GM11168 (cell line): ENCODE measurements around the gene PTPN23.

Experiments used
- in situ Hi-C: fragments of 300-500 bp; cut with MboI; formaldehyde crosslinking; loops from one replicate; pipeline ENCODE4 v1.12.0; 2022; ENCODE audit warnings: low sequenced_read_pairs; ENCODE audit not compliant: unreplicated experiment

PTPN23 gene

DNA sequence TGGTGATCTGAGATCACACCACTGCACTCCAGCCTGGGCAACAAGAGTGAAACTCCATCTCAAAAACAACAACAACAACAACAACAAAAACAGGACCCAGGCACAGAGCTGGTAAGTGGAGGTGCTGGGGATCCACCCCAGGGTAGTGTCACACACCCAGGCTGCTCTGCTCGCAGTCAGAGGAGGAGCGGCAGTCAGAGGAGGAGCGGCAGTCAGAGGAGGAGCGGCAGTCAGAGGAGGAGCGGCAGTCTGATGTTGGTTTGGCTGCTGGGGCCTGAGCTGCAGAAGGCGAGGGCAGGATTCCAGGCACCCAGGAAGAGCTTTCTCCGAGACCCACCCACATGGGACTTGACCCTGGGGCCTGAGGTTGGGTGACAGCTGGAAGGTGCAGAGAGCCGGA is 10.8 kb upstream of the PTPN23 start:
- in situ Hi-C loops: loop anchor here (25.0 kb wide), 1 partner anchor 658 kb away; the partner anchor contains the start of genes PRSS50 and TMIE

DNA sequence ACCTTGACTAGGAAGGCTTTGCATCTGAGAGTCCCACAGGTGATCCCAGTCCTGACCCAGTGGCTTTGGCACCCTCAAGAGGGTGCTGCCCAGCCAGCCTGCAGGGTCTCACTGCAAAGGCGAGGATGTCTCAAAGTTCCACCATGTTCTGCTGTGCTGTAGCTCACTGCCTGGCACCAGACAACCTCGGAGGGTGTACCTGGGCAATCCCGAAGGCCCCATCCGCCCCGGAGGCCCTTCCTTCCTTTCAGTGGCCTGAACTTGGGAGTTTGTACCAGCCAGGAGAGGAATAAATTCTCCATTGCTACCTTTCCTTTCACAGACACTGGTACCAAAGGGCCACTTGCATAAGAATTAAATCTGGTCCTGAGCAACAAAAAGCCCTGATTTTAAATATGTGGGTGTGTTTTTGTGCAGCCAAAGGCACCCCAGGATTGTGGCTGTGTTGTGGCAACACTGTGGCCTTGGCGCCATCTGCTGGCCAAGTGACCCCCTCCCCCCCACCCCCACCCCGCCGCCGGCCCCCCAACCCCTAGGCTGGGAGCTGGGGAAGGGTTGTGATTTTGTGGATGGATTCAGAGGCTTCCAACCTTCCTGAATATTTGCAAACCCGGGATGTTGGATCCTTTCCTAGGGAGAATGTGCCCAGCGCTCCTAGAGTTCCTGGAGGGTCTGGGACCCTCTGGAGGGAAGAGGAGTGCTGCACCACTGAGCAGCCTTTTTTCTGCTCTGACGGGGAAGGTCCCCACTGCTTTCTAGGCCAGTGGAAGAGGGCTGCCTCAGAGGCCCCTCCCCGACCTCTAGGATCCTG is 9.7 kb upstream of the PTPN23 start:
- in situ Hi-C loops: loop anchor here (25.0 kb wide), 1 partner anchor 659 kb away; the partner anchor contains the start of genes PRSS50 and TMIE

DNA sequence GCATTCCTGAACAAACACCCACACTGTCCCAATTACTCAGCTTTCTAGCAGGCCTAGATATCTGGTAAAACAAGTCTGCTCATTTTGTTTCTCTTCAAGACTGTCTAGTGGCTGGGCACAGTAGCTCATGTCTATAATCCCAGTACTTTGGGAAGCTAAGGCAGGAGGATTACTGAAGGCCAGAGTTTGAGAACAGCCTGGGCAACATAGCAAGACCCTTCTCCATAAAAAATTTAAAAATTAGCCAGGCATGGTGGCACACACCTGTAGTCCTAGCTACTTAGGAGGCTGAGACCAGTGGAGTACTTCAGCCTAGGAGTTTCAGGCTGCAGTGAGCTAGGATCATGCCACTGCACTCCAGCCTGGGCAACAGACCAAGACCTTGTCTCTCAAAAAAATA is 6.2 kb upstream of the PTPN23 start:
- in situ Hi-C loops: loop anchor here (25.0 kb wide), 1 partner anchor 662 kb away; the partner anchor contains the start of genes PRSS50 and TMIE

DNA sequence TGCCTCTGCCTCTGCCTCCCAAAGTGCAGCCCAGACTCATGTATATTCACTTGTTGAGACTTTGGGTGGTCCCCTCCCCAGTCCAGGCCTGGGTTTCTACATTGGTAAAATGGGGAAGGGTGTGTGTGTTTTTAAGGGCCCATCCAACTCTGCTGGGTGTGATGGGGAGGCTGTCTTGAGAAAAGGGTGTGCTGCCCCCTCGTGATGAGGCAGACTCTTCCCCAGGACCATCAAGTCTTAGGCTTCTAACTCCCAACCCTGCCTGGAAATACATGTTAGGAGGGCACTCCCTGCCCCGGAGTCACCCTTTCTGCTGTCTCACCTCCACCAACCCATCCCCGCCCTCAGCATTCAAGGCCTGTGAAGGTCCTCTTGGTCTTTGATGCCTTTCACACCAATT is 4.4 kb upstream of the PTPN23 start:
- in situ Hi-C loops: no loop called here

DNA sequence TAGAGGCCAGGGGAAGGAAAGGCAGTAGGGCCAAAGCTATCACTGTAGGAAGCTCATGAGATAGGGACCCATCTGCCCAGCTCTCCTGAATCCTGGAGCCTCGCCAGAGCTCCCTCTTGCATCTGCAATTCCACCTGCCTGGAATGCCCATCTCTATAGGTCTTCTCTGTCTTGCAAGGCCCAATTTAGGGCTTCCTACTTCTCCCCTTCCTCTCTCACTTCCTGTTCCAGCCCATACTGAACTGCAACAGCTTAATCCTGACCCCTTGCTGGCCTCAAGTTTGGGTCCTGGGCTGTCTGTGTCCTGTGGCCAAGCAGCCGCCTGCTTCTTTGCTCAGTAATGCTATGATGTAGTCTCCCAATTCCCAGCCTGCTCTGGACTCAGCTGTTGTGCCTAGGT is 3.6 kb upstream of the PTPN23 start:
- in situ Hi-C loops: no loop called here

DNA sequence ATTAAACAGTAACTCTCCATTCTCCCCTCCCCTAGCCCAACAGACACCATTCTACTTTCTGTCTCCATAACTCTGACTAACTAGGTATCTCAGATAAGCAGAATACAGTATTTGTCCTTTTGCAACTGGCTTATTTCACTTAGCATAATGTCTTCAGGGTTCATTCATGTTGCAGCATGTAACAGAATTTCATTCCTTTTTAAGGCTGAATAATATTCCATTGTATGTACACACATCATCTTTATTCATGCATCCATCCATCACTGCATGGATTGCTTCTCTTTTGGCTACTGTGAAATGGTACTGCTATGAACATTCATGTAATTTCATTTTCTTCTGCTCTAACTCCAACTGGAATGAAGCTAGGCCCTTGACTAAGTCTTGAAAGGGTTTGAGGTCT is 2.0 kb upstream of the PTPN23 start:
- in situ Hi-C loops: no loop called here

DNA sequence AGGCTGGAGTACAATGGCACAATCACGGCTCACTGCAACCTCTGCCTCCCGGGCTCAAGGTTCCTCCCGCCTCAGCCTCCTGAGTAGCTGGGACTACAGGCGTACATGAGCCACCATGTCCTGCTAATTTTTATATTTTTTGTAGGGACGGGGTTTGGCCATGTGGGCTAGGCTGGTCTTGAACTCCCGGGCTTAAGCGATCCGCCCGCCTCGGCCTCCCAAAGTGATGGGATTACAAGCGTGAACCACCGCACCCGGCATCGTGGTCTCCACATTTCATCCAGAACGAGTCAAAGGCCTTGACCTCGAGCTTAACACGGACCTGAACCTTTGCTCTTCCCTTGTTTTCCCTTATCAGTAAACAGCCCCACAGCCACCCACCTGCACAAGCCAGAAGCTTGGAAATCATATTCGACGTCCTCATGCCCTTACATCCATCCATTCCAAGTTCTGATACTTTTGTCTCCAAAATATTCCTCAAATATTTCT is 1.4 kb upstream of the PTPN23 start:
- in situ Hi-C loops: no loop called here

DNA sequence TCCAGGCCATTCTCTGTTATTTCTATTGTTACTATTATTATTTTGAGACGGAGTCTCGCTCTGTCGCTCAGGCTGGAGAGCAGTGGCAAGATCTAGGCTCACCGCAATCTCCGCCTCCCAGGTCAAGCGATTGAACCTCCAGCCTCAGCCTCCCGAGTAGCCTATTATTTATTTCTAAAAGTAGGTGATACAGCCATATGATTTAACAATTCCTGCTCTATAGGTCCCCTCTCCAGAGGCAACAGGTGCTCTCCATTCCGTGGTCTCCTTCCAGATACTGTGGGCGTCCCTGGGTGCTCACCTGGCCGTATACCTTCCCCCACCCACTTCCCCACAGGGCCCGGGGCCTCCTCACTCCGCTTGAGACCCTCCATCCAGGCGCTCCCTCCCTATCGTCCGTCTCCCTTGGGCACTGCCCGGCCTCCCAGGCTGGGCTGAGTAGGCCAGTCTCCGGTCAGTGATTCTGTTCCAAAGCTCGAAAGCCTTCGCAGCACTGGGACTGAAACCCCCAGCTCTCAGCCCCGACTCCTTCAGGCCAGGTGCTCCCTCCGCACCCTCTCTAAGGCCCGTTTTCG is 708 bp upstream of the PTPN23 start:
- in situ Hi-C loops: no loop called here

DNA sequence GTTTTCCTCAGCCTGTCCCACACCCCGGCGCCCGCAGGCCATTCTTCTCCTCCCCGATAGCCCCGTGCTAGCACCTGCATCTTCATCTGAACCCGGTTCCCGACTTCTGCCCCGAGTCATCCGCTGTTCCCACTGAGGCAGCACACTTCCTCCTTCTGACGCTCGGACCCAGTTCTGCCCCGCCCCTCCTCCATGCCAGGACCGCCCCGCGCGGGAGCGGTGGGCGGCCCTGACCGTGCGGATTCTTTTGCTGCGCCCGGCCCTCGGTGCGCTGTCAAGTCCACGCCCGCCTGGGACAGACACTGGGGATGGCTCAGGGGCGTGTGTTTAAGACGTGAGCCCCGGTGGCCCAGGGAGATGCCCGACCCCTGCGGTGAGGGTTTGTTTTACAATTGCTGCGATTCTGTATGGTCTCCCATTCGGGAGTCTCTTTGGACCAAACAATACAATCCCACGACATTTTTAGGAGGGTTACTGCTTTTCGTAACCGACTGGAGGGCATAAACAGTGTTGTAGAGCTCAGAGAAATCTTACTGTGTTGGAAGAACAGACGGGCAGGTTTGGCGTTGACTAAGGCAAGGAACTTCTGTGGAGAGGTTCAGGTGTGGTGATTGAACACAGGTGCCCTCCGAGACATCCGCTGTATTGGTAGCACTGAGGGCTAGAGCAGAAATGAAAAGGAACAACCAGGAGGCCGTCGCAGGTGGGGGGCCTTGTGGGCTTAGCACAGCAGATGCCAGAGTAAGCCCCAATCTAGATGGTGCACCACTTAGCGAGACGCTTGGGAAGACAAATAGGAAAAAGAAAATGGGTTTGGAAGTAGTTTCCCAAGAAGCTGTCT is 716 bp downstream of the PTPN23 start:
- in situ Hi-C loops: no loop called here

DNA sequence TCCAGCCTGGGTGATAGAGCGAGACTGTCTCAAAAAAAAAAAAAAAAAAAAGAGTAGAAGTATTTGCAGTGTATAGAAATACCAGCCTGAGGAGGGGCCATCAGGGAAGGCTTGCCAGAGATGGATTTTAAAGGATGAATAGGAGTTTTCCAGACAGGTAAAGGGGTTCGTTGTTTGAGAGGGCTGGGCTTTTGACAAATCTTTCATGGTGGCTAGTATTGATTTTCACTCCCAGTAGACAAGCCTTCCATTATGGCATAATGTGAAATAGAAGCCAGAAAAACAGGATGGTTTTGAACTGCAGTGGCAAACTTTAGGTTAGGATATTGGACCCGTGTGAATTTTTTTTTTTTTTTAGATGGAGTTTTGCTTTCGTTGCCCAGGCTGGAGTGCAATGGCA is 3.6 kb downstream of the PTPN23 start:
- in situ Hi-C loops: no loop called here

DNA sequence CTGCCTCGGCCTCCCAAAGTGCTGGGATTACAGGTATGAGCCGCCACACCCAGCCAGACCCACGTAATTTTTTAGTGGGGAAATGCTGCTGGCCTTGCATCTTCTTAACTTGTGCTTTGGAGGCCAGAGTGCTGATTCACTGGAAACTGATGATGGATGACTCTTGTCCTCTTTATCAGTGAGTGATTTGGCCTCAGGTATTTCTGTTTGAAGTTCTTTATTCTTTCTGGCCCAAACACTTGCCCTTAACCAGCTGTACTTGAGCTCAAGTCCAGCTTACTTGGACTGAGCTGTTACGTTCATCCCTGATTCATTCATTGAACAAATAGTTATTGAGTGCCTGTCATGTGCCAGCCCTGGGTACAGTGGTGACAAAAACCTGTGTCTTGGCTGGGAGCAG is 4.2 kb downstream of the PTPN23 start:
- in situ Hi-C loops: no loop called here

DNA sequence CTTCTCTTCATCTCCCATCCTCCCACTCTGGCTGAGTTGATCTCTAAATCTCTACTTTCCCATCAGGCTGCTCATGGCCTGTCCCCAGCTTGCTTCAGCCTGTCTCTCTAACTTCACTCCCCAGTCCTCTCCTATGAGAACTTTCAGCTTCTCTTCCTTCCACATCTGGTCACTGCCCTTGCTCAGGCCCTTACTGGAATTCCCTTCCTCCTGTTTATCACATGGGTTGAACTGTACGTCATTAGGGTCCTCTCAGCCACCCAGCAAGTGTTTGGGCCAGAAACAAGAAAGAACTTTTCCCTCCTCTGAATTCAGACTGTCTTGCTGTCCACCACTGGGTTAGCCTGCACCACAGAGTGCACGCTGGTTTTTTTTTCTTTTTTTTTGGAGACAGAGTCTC is 5.0 kb downstream of the PTPN23 start:
- in situ Hi-C loops: no loop called here

DNA sequence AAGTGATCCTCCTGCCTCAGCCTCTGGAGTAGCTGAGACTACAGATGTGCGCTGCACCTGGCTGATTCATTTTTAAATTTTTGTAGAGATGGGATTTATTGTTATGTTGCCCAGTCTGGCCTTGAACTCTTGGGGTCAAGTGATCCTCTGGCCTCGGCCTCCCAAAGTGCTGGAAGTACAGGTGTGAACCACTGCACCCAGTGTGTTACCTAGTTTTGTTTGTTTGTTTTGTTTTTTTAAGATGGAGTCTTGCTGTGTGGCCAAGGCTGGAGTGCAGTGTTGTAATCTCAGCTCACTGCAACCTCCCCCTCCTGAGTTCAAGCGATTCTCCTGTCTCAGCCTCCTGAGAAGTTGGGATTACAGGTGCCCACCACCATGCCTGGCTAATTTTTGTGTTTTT is 12.1 kb downstream of the PTPN23 start:
- in situ Hi-C loops: no loop called here

DNA sequence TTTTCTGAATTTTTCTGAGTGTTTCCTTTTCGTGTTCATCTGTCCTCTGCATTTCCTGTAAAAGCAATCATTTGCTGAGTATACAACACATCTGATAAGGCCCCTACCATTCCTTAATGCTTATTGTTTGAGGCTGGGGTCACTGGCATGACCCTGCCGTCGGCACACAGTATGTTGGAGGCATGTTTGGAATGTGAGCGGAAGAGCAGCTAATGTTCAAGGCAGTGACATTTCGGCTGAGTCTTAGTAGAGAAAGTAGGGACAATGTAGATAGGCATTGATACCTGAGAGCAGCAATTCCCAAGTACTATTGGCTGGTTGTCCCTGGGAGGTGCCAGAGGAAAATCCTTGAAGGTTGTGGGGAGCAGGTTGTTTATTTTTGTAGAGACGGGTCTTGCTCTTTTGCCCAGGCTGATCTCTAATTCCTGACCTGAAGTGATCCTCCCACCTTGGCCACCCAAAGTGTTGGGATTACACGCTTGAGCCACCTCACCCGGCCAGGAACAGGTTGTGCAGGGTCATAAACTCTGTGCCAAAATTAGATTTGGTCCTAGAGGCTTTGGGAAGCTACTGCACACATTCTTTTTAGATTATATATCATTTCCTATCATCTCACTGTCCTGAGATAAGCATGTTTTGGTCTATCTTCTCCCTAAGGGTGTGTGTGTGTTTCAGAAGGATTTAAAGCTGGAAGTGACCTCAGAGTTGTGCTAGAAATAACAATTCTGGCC is 13.5 kb downstream of the PTPN23 start:
- in situ Hi-C loops: no loop called here

DNA sequence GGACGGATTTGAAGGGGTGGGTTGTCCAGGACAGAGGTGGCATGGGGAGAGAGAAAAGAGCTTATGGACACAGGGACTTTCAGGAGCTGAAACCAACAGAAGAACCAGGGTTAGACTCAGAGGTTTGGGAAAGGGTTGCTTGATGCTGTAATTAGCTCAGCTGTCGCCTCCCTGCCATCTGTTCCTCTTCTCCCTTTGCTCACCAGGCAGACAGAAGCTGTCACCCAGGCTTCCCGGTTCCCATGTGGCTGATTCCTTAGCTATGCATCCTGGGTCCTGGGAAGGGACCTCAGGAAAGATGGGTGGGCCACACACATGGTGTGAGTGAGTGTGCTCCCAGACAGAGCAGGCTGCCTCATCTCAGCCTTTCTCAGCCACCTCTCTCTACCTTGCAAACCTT is 14.1 kb downstream of the PTPN23 start:
- in situ Hi-C loops: no loop called here

DNA sequence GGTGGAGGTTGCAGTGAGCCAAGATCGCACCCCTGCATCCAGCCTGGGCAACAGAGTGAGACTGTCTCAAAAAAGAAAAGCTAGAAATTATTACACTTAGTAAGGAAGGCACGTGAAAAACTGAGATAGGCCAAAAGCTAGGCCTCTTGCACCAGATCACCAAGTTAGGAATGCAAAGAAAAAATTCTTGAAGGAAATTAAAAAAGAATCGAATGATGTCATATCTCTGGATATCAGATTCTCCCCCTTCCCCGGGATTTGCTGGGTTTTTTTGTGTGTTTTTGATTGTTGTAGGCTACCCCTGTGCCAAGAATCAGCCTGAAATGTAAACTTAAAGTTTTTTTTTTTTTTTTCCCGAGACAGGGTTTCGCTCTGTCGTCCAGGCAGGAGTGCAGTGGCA is 17.4 kb downstream of the PTPN23 start:
- in situ Hi-C loops: no loop called here

DNA sequence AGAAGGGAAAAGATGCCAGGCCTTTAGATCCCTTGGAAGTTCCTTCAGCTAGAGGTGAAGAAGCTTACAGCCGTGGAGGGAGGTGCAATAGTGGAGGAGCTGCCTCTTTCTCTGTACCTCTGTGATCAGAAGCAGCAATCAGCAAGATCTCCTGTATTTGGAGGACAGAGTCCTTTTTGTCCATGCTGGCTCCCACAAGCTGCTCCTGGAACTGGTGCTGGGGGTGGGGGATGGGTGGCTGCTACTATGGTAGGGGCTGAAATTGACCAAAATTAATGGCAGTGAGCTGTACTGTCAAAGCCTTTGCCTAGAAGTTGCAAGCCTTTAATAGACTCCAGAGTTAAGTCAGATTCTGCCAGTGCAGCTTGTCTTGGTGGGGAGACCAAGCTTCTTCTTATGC is 18.2 kb downstream of the PTPN23 start:
- in situ Hi-C loops: no loop called here

DNA sequence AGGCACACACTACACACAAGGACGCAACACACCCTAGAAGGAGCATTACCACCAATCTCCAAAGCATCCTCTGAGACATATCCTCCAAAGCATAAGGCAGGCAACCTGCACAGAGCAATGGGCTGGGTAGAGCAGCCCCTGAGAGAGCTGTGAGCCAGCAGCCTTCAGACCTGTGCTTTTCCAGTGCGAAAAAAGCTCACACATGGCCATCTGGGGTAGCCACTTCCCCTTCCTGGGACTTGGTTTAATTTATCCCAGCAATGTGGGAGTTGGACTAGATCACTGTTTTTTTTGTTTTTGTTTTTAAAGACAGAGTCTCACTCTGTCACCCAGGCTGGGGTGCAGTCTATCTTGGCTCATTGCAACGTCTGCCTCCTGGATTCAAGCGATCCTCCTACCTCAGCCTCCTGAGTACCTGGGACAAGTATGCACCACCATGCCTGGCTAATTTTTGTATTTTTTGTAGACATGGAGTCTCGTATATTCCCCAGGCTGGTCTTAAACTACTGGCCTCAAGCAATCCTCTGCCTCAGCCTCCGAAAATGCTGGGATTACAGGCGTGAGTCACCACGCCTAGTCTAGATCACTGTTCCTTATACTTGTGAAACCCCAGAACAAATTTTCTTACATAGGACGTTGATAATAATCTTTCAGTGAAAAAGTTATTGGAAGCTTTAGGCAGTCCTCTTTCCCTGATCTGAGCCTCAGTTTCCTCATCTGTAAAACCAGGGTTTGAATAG is 18.9 kb downstream of the PTPN23 start:
- in situ Hi-C loops: no loop called here

DNA sequence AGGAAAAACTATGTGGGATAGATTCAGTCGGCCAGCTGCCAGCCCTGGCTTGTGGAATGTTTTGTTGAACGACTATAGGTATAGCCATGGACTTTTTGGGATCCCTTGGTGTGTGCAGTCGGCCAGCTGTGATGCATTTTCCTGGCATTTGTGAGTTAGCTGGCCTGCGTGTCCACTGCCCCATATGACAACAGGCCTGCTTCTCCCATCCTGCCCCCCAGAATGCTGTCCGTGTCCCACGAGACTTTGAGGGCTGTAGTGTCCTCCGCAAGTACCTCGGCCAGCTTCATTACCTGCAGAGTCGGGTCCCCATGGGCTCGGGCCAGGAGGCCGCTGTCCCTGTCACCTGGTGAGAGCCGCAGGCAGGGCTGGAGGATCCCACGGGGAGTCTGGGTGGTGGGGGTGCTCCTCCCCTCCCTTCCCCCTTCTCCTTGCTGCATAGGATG is 23.6 kb downstream of the PTPN23 start:
- in situ Hi-C loops: no loop called here
